Middle frontal gyrus (tissue), 1 donor: ENCODE measurements around the gene NIPBL.
"Not testable (repeated sequence)": the region's sequence is repeated elsewhere in the genome, so short reads cannot be mapped to it uniquely, and the experiment has no call there.

Source experiments
- DNase-seq: peaks from one replicate; pipeline ENCODE4 v3.0.0-alpha.2; 2015; ENCODE audit warnings: low spot score; ENCODE audit errors: extremely low spot score

Gene NIPBL

GRCh38 chr5:37082977-37083376, 206.4 kb downstream of the NIPBL start:
- not testable (repeated sequence) for DNase-seq

GRCh38 chr5:37086026-37086425, 209.5 kb downstream of the NIPBL start:
- DNase-seq: not testable (repeated sequence)

GRCh38 chr5:37086466-37087173, 210.1 kb downstream of the NIPBL start:
- no peak for DNase-seq

- DNase-seq: no peak
These were observed 211.4 kb downstream of the NIPBL start for GRCh38 chr5:37088009-37088408.

GRCh38 chr5:37090123-37090726, 213.7 kb downstream of the NIPBL start:
- no peak for DNase-seq

GRCh38 chr5:37090781-37091180, 214.2 kb downstream of the NIPBL start:
- DNase-seq: no peak

- DNase-seq: not testable (repeated sequence)
These were observed 217.2 kb downstream of the NIPBL start for GRCh38 chr5:37093795-37094194.

GRCh38 chr5:37099267-37099666, 222.7 kb downstream of the NIPBL start:
- not testable (repeated sequence) for DNase-seq

GRCh38 chr5:37103302-37103701, 226.7 kb downstream of the NIPBL start:
- no peak for DNase-seq

GRCh38 chr5:37109338-37109737, 232.8 kb downstream of the NIPBL start:
- DNase-seq: no peak

- DNase-seq: no peak
These were observed 233.6 kb downstream of the NIPBL start for GRCh38 chr5:37110135-37110534.

- no peak for DNase-seq
These were observed 235.1 kb downstream of the NIPBL start for GRCh38 chr5:37111426-37112382.

- no peak for DNase-seq
These were observed 235.9 kb downstream of the NIPBL start for GRCh38 chr5:37112383-37112991.
